Astrocyte of the hippocampus (primary cell): ENCODE data around the gene CDH4.

Source experiments
- DNase-seq: peaks from one replicate; pipeline ENCODE4 v3.0.0; 2011; ENCODE audit warnings: low read depth, low spot score

CDH4 gene

GRCh38 chr20:61355585-61355984, 103.5 kb downstream of the CDH4 start:
- DNase-seq = no peak

- DNase-seq = no peak
Observed at GRCh38 chr20:61356196-61356595, 104.1 kb downstream of the CDH4 start.

- DNase-seq = no peak
Observed at GRCh38 chr20:61357119-61357518, 105.1 kb downstream of the CDH4 start.

GRCh38 chr20:61359254-61359653, 107.2 kb downstream of the CDH4 start:
- DNase-seq = no peak

- no peak for DNase-seq
Observed at GRCh38 chr20:61360296-61360695, 108.2 kb downstream of the CDH4 start.

GRCh38 chr20:61360940-61361339, 108.9 kb downstream of the CDH4 start:
- DNase-seq = no peak

- DNase-seq = no peak
Observed at GRCh38 chr20:61361501-61361900, 109.4 kb downstream of the CDH4 start.

GRCh38 chr20:61364147-61364546, 112.1 kb downstream of the CDH4 start:
- no peak for DNase-seq

- no peak for DNase-seq
Observed at GRCh38 chr20:61366914-61367313, 114.9 kb downstream of the CDH4 start.

- DNase-seq = no peak
Observed at GRCh38 chr20:61369731-61370520, 117.9 kb downstream of the CDH4 start.

- peak; percentile 42 for DNase-seq
Observed at GRCh38 chr20:61370841-61371303, 118.8 kb downstream of the CDH4 start.

- DNase-seq = no peak
Observed at GRCh38 chr20:61371501-61372136, 119.6 kb downstream of the CDH4 start.

GRCh38 chr20:61372137-61373054, 120.3 kb downstream of the CDH4 start:
- no peak for DNase-seq

GRCh38 chr20:61373055-61373399, 121.0 kb downstream of the CDH4 start:
- DNase-seq = no peak

- DNase-seq = no peak
Observed at GRCh38 chr20:61373956-61374545, 122.0 kb downstream of the CDH4 start.

- DNase-seq = no peak
Observed at GRCh38 chr20:61376541-61377240, 124.6 kb downstream of the CDH4 start.

GRCh38 chr20:61378694-61379355, 126.8 kb downstream of the CDH4 start:
- DNase-seq = no peak

- no peak for DNase-seq
Observed at GRCh38 chr20:61379898-61380544, 128.0 kb downstream of the CDH4 start.

- DNase-seq = no peak
Observed at GRCh38 chr20:61380545-61380915, 128.5 kb downstream of the CDH4 start.

GRCh38 chr20:61382194-61382593, 130.1 kb downstream of the CDH4 start:
- no peak for DNase-seq
